Nucleus accumbens (tissue), 56 donors: ENCODE results near the gene PRDM16.

ENCODE experiments used
- DNase-seq, 56 donors: peaks; one replicate each; lab custom pipeline; 2025; lab: John Stamatoyannopoulos, UW

The PRDM16 gene

DNA sequence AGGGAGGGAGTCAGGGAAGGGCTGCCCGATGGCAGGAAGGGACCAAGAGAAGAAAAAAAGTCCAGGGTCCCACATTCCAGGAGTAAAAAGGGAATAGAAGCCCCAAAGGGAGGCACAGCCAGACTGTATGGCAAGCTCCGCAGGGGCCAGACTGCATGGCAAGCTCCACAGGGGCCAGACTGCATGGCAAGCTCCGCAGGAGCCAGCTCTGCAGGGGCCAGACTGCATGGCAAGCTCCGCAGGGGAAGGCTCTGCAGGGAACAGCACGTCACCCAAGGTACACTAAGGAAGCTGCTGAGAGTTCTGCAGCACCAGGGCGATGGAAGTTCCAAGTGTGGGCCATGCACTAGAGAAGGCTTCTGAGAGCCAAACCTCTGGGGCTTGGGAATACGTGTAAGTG, 228.8 kb downstream of the PRDM16 start:
- no peak for DNase-seq

DNA sequence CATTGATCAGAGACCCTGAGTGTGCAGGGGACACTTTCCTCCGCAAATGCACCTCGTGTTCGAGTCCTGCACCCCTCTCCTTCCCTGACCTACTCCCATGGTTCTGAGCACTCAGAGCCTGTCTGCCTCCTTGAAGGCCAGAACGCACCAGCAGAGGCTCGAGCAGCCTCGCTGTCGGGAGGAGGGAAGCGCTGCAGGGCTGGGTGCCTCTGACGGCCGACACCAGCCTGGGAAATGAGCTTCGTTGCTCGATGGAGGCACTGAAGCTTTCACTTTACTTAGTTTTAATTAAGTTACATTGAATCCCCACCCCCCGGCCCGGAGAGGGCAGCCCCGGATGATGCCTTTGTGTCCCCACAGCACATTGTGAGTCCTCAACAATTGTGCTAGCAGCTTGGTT, 229.2 kb downstream of the PRDM16 start:
- DNase-seq: no peak

- peak in 6 of 56 donors; percentile 7 to 48 (median 30) for DNase-seq
Observed at GRCh38 chr1:3304246-3304645, 235.2 kb downstream of the PRDM16 start.

DNA sequence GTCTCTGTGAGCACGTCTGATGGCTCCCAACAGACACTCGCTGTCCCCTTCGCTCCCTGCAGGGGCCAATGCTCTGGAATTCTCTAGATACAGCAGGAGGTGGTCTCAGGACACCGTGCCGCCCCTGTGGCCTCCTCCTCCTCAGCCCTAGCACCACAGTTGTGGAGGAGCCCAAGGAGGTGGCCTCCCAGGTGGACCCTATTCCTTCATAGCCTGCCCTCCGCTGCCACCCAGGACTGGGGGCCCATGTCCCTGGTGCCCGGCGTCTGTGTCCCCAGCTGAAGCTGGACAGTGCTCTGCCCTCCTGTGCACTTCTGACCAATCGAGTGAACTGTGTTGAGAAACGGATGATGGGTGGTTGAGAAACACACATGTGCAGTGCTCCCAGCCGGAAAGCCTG, 235.7 kb downstream of the PRDM16 start:
- DNase-seq: no peak

DNA sequence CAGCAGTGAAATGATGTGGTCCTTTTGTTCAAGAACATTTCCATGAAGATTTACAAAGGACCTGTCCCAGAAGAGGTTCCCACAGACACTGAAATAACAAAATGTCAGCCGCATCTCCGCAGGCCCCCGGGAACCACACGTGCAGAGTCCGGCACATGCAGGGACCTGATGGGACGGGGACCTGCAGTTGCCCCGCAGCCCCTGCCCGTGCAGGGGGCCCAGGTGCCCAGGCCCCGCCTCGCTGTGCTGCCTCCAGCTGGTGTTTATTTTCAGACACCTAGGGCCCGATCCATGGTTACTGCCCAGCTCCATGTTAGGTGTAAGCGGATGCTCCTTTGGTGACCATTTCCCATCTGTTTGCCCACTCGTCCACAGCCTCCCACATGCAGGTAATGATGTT, 236.2 kb downstream of the PRDM16 start:
- no peak for DNase-seq

- DNase-seq: no peak
Observed at GRCh38 chr1:3306583-3307291, 237.7 kb downstream of the PRDM16 start.

- no peak for DNase-seq
Observed at GRCh38 chr1:3307359-3307758, 238.4 kb downstream of the PRDM16 start.

- DNase-seq: no peak
Observed at GRCh38 chr1:3308053-3308452, 239.1 kb downstream of the PRDM16 start.

DNA sequence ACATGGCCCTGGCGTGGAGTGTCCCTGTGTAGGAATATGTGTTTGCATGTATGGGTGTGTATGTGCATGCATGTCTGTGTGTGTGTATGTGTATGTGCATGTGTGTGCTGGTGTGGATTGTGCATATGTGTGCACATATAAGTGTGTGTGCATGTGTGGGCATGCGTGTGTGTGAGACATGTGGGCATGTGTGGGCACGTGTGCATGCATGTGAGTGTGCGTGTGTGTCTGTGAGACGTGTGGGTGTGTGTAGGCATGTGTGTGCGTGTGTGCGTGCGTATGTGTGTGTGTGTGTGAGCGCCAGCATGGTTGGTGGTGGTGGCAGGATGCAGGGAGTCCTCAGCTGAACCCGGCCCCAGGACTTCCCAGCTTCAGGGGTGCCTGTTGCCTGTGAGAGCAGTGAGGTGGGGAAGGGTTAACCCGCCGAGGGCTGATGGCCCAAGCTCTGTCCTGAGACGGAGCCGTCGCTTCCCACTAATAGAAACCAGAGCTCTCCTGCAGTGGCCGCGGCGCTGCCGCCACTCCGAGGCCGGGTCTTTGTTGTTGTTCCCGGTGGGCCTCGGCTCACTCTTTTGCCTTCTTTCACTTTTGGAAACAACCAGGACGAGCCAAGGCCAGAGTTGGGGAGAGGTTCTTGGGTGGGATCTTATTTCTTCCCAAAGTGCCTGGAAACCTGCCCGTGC, 241.9 kb downstream of the PRDM16 start:
- no peak for DNase-seq

DNA sequence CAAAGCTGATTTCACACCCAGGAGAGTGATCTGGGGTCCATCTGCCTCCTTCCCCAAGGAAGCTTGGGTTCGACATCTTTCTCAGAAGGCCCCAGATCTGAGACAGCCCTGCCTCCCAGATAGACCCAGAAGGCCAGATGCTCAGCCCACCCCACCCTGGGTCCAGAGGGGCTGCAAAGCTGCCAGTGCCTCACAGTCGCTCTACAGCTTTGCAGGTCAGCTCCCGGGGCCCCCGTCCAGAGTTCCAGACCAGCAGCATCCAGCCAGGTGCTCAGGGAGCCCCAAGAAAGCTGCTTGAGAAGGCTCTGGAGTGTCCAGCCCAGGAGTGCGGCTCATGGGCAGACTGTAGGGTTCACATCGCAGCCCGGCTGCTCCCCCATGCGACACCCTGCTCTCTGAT, 242.7 kb downstream of the PRDM16 start:
- no peak for DNase-seq

DNA sequence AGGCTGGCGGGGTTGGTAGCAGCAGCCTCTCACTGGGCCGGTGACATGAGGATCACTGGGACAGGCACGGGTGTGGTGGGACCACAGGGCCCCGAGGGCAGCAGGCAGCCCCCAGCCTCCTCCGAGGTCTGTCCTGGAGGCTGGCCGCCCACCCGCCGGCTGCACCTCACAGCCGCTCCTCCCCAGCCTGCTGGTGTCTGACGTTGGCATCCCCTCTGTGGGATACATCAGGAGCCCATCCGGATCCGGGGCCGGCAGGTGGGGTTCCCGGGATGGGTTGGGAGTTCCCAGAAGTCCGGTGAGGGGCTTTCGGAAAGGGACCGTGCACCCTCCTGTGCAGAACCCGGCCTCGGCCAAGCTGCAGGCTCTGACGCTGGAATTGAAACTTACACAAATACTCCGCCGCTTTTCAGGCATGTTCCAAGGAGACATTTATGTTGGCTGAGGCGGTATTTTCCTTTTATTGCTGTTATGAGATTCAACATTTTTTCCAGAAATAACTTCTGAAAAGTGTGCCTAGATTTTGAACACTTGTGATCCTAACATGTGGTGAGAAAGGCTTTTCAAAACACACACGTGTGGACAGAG, 243.4 kb downstream of the PRDM16 start:
- DNase-seq: no peak

- peak in 32 of 56 donors; percentile 7 to 73 (median 46) for DNase-seq
Observed at GRCh38 chr1:3312898-3313575, 244.0 kb downstream of the PRDM16 start.

- peak in 49 of 56 donors; percentile 18 to 88 (median 57) for DNase-seq
Observed at GRCh38 chr1:3313576-3313950, 244.6 kb downstream of the PRDM16 start.

DNA sequence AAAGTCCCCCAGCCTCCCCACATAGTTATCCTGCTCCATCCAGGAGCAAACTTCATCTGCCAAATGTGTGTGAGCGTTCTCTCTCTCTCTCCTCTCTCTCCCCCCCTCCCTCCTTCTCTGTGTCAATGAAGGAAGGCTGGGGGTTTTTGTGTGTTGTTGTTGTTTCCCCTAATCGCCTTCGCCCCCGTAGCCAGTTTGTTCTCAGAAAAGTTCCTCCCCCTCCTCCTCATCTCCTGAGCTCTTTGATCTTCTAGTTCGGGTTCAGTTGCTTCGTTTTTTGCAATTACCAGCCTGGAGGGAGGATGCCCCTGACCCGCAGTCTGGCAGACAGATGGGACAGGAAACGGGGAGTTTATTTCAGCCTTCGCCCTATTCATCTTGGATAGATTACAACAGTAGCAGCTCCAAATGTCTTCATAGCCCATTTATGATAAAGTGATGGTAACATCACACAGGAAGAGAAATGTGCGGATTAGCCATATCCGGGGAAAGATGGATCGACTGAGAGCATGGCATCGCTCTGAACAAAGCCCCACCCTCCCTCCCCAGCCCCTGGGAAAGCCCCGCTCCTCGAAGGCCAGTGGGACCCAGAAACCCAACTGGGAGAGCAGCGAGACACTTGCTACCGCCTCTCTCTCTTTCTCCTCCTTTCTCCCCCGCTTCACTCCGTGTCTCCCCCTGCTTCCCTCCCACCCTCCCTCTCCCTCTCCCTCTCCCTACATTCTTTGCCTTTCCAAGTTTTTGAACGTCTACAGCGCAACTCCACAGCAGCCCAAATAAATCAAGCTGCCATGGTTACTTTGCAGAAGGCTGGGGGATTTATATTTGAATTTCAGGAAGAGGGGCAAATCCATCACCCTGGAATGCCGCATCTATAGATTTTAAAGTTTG, 245.7 kb downstream of the PRDM16 start:
- DNase-seq: peak in 1 of 56 donors; percentile 21

DNA sequence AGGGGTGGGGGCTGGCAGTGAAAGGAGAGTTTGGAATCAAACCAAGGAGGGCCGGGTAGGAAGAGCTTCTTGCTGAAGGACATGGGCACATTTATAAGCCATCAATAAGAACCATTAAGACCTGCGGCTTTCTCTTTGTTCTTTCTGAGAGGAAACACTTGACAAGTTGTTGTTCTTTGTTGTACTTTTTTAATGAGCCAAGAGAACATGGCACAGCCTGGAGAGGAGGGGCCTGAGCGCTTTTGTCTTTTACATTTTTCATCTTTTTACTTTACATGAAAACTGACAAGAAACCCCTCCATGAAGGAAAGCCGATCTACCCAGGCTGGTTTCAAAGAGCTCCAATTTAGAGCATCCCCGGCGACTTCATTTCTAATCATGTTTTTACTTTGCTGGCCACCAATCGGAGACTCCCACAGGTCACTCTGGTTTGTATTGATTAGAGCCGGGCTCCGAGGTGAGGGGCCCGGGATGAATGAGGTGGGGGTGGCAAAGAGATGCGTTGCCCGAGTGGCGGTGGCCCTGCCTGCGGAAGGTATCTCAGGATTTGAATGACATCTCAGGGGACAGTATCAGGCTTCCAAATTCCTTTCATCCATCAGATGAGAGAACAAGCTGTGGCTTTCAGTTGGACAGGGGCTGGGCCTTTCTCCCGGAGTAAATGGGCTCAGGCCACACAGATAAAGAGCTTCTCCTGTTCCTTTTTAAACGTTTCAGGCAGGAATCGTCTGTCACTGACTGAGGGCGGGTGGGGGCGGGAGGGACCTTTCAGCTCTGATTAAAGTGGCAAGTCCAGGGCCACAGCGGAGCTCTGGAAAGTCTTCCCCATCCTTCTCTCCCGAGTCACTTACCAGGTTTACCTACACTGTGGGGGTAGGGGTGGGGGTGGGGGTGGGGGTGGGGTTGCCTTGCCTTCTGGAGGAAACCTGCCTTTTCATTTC, 246.7 kb downstream of the PRDM16 start:
- DNase-seq: no peak

DNA sequence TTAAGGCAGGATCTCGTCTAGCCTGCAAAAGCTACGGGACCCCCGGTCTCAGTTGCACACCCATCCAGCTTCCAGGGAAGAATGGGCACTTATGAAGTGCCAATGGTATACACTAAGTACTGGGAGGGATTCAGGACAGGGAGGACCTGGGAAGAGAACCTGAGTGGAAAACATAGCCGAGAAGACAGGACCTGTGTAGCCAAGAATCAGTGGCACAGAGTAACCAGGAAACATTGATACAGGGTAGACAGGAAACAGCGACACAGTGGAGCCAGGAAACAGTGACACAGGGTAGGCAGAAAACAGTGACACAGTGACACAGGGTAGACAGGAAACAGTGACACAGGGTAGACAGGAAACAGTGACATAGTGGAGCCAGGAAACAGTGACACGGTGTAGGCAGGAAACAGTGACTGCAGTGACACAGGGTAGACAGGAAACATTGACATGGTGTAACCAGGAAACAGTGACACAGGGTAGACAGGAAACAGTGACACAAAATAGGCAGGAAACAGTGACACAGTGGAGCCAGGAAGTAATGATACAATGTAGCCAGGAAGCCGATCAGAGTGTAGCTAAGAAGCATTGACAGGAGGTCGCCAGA, 247.4 kb downstream of the PRDM16 start:
- no peak for DNase-seq

DNA sequence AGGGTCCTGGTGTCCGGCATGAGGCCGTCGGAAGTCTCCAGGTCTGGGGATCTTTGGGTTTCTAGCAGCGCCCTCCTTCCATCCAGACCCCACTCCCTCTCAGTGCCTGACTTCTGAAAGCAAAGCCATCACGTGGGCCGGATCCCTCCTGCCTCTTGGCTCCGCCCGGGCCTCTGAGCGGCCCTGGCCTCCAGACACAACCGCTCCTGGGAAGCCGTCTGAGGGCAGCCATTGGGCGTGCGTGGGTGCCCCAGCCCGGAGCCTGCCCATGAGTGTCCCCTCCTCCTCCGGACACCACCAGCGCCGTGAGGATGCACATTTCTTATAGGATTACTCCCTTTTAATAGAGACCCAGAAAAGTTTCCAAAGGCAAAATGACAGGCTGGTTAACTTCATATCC, 248.5 kb downstream of the PRDM16 start:
- DNase-seq: no peak

GRCh38 chr1:3318329-3318728, 249.3 kb downstream of the PRDM16 start:
- DNase-seq: no peak

DNA sequence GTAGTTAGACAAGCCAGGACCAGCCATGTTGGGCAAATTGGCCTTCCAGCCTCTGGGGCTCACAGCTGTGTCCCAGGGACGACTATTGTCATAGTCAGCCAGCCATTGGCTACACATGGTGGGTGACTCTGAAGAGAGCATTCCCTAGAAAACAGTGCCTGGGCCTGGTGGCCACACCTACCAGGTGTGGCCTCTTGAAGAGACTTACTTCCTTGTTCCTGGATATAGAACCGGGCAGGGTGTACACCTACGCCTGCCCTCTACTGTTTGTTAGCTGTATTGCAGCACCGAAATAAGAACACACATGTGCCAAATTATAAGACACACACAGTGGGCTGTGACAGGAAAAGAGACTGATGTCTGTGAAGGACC, 250.9 kb downstream of the PRDM16 start:
- peak in 3 of 56 donors; percentile 5 to 40 (median 15) for DNase-seq
